ENCODE results near the gene ARHGAP10.

GRCh38 chr4:147839663-147840062 is 107.8 kb downstream of the ARHGAP10 start:
- TF ChIP-seq, protein P1, sequence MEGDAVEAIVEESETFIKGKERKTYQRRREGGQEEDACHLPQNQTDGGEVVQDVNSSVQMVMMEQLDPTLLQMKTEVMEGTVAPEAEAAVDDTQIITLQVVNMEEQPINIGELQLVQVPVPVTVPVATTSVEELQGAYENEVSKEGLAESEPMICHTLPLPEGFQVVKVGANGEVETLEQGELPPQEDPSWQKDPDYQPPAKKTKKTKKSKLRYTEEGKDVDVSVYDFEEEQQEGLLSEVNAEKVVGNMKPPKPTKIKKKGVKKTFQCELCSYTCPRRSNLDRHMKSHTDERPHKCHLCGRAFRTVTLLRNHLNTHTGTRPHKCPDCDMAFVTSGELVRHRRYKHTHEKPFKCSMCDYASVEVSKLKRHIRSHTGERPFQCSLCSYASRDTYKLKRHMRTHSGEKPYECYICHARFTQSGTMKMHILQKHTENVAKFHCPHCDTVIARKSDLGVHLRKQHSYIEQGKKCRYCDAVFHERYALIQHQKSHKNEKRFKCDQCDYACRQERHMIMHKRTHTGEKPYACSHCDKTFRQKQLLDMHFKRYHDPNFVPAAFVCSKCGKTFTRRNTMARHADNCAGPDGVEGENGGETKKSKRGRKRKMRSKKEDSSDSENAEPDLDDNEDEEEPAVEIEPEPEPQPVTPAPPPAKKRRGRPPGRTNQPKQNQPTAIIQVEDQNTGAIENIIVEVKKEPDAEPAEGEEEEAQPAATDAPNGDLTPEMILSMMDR (IDR thresholded peaks at IDR 0.05), result no peak
- no peak for TF ChIP-seq EZH2 (IDR thresholded peaks at IDR 0.05; ENCODE audit: borderline replicate concordance, insufficient read depth, low read depth, low read length, poor library complexity, severe bottlenecking)

Measured in B cell (primary cell).